ENCODE data around the gene MMP19.
A peak's percentile ranks its signal among the peaks of the same experiment; 100 is the strongest.
"Not testable (repeated sequence)": the region's sequence is repeated elsewhere in the genome, so short reads cannot be mapped to it uniquely, and the experiment has no call there.

Gene MMP19

GRCh38 chr12:55840581-55841351, 2.0 kb downstream of the MMP19 start:
- no peak for DNase-seq

GRCh38 chr12:55839345-55840140, 3.2 kb downstream of the MMP19 start:
- no peak for DNase-seq

DNA sequence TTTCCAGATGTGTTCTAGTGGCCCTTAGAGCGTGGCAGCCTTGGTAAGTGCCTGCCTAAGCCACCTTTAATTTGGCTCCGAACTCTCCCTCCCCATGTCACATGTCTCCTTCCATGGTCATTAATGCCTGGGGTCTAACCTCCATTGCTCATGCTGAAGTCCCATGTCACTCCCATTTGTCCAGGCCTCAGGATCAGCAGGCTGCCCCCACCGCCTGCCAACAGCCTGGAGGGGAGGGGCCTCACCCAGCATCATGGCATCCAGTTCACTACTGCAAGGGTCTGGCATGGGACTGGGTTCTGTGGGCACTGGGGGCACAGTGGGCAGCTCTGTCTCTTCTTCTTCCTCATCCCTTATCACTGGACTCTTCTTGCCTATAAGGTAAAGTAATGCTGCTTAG, 4.4 kb downstream of the MMP19 start:
- DNase-seq = no peak

DNA sequence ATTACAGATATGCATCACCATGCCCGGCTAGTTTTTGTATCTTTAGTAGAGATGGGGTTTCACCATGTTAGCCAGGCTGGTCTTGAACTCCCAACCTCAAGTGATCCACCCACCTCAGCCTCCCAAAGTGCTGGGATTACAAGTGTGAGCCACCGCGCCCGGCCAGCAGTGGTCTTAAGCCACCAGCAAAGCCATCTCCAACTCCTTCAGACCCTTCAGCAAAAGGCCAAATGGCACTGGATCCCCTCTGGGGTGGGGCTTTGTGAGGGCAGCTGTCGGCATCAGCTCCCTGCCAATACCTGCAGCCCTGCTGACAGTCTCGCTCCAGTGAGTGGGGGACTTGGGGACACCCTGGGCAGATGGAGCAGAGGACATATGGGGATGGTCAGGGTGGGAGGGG, 8.3 kb downstream of the MMP19 start:
- not testable (repeated sequence) for DNase-seq

- DNase-seq = no peak
Observed at GRCh38 chr12:55833056-55833455, 9.7 kb downstream of the MMP19 start.

DNA sequence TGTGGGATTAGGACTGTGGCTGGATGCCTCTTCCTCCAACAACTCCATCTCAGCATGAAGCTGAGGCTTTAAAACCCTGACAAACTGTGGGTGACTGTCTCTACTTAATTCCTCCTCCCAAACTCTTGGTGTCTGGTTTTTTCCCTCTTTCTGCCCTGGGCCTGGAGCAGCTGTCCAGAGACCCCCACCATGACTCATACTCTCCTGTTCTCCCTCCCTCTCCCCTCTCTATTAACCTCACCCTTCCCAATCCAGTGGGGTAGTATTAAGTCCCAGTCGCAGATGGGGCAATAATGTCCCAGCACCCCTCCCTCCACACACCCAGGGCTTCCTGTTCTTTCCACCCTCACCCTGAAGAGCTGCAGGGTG, 11.3 kb downstream of the MMP19 start:
- peak; percentile 8 for DNase-seq

- peak; percentile 68 for DNase-seq
Observed at GRCh38 chr12:55830601-55831446, 11.9 kb downstream of the MMP19 start.

GRCh38 chr12:55829967-55830600, 12.7 kb downstream of the MMP19 start:
- no peak for DNase-seq

- DNase-seq = no peak
Observed at GRCh38 chr12:55828357-55828756, 14.4 kb downstream of the MMP19 start.

- DNase-seq = no peak
Observed at GRCh38 chr12:55827806-55828205, 14.9 kb downstream of the MMP19 start.

GRCh38 chr12:55824726-55825125, 18.0 kb downstream of the MMP19 start:
- no peak for DNase-seq

DNA sequence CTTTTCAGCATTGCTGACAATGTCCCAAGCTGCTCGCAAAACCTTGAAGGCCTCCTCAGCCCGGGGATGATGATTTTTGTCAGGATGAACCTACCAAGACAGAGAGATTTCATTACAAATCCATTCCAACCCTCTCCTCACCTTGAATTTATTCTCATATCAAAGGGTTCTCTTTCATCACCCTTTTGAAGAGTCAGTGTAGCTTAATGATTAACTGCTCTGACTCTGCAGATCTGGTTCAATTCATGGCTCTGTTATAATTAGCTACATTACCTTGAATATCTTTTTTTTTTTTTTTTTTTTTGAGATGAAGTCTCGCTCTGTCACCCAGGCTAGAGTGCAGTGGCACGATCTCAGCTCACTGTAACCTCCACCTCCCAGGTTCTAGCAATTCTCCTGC, 19.3 kb downstream of the MMP19 start:
- DNase-seq = no peak

- no peak for DNase-seq
Observed at GRCh38 chr12:55822228-55822627, 20.5 kb downstream of the MMP19 start.

DNA sequence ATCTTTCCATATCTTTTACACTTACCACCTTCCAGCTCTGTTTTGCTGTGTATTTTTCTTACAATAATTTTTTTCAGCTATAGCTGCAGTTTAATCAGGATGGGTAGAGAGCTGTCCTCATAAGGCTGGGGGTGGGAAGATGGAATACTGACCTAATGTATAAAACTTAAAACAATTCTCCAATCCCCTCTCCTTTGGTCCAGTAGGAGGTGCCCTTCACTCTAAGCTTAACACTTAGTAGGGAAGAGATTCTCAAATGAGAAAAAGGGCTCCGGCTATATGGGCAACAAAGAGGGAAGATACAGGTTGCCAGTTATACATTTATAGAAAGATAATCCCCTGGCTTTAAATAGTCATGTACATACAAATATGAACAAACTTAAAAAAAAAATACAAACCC, 22.1 kb downstream of the MMP19 start:
- no peak for DNase-seq

- peak; percentile 35 for DNase-seq
Observed at GRCh38 chr12:55818886-55819285, 23.9 kb downstream of the MMP19 start.

DNA sequence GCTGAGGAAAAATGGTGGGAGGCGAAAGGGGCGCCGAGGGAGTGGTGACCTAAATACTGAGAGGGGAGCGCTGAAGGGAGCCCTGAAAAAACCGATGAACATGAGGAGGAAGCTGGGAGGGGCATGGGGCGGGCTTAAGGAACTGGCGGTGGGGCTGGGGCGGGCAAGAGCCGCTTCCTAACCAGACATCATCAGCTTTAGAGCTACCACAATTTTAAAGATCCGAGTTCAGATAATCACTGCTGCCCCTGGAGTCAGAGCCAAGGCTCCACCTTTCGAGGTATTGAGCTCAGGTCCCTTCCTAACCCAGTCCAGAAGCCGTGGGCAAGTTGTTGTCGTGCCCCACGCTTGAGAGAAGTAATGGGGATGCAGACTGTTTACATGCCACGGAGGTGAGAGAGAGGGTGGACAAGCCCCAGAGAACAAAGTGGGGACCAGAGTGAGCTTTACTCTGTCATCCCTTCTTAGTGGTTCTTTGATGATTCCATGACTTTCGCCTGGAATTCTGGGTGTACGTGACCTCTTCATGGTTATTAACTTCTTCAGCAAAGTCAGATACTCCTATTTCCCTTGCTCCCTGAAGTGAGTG, 24.5 kb downstream of the MMP19 start:
- DNase-seq = no peak

GRCh38 chr12:55817345-55818139, 25.2 kb downstream of the MMP19 start, which contains the start of the genes ORMDL2 and SARNP:
Gene ORMDL2 (plus strand): TSS chr12:55818041. CDS start chr12:55819000, 959 bp downstream.
Gene SARNP (minus strand): TSS chr12:55817724. CDS start chr12:55817701, 23 bp downstream.
- DNase-seq = peak; percentile 100

GRCh38 chr12:55816881-55817344, 25.8 kb downstream of the MMP19 start:
- DNase-seq = no peak

- no peak for DNase-seq
Observed at GRCh38 chr12:55815473-55815872, 27.3 kb downstream of the MMP19 start.

DNA sequence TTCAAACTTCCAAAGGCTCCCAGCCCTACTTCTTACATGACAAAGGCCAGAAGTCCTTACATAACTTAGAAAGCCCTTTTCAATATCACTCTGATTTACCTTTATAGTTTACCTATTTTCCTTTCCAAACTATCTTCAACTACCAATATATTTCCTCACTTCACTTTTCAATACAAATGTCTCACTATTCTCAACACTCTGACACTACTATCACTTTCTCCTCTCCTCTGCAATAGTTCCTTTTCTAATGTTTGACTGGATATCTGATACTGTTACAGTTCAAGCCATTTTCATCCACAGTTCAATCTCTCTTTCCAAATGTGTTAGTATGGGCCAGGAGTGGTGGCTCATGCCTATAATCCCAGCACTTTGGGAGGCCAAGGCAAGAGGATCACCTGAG, 28.5 kb downstream of the MMP19 start:
- no peak for DNase-seq

DNA sequence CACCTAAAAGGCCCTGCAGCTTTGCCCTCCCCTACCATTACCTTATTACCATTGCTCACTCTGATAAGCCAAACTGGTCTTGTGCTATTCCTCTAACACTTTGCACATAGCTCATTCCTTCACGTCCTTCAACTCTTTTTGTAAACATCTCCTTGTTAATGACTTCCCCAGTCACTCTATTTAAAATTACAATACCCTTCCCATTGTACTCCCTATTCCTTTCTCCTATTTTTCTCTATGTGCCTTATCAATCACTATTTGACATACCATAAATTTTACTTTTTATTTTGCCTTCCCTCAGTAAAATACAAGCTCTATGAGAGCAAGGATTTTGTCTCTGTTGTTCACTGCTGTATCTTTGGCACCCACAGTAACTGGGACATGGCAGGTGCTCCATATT, 30.6 kb downstream of the MMP19 start:
- DNase-seq = no peak

Measured in fibroblast of skin of right quadriceps (primary cell).